Activated T-cell treated with anti-CD3 and anti-CD28 coated beads, Interleukin-2, amount 50 U/mL, for 4 hours (primary cell): ENCODE data around the gene TRERF1. TPM values are rescaled to one million over a fixed set of nuclear protein-coding genes. Genes with fewer than 3 reads are reported as not detected.

Experiments
- ATAC-seq, 2 donors: fragments of 200-7000 bp; cut with Tn5 transposase; one replicate each; pipeline ENCODE4 v1.10.0; 2021
- DNase-seq: peaks from one replicate; pipeline ENCODE4 v3.0.0-alpha.2; 2020
- H3K27me3 Mint-ChIP-seq: one replicate; pipeline ENCODE4 v1.8.0; 2021; ENCODE audit warnings: low read depth, mixed read lengths
- H3K36me3 Mint-ChIP-seq: one replicate; pipeline ENCODE4 v1.8.0; 2022; ENCODE audit warnings: mixed read lengths; ENCODE audit not compliant: insufficient read depth
- H3K4me1 Mint-ChIP-seq: one replicate; pipeline ENCODE4 v1.8.0; 2021; ENCODE audit warnings: low read depth, mixed read lengths
- H3K4me3 Mint-ChIP-seq: one replicate; pipeline ENCODE4 v1.8.0; 2021; ENCODE audit warnings: mild to moderate bottlenecking, moderate library complexity, mixed read lengths
- H3K9me3 Mint-ChIP-seq: one replicate; pipeline ENCODE4 v1.8.0; 2021; ENCODE audit warnings: mixed read lengths
- total RNA-seq, 3 donors: library from RNA; stranded (reverse); gene quantifications; one replicate each; pipeline ENCODE4 v1.2.1, GENCODE V29; 2021

TRERF1 gene
- total RNA-seq, 3 donors from 2014 or later = 8.9 to 9.4 (median 9.0) TPM

- ATAC-seq (no peak), DNase-seq (no peak)
- H3K4me1 Mint-ChIP-seq = peaks cover 80% of the 10 kb centered on the region
- H3K4me3 Mint-ChIP-seq = no peak overlapping the region
- no peaks in the 10 kb centered on the region for H3K27me3 Mint-ChIP-seq
- no peaks in the 10 kb centered on the region for H3K9me3 Mint-ChIP-seq
- peaks cover 3% of the 10 kb centered on the region for H3K36me3 Mint-ChIP-seq
These were observed 48.3 kb downstream of the TRERF1 start for GRCh38 chr6:42403421-42403820.

DNA sequence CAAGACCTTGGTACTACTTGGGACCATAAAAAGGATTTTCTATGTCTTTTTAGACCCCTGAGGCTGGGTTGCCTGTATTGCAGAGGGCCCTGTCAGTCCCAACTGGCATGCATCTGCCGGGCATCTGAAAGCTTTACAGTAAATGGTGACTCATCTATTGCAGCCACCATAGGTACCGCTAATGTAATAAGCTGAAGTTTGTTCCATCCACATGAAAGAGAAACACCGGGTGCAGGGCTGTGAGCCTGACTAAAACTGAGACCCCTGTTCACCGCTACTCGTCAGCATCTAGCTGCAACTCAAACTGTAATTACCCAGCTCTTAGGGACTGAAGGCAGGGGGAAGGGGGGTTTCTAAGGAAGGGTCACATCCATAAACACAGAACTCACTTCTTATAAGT, 49.5 kb downstream of the TRERF1 start:
- Mint-ChIP-seq H3K27me3 (no peaks in the 10 kb centered on the region), H3K36me3 (peaks cover 7% of the 10 kb centered on the region), H3K4me3 (peak overlapping the region; percentile 56), H3K9me3 (no peaks in the 10 kb centered on the region), H3K4me1 (peaks cover 81% of the 10 kb centered on the region)
- peak; percentile 47 for DNase-seq
- peak; percentile 89 to 90 for ATAC-seq

DNA sequence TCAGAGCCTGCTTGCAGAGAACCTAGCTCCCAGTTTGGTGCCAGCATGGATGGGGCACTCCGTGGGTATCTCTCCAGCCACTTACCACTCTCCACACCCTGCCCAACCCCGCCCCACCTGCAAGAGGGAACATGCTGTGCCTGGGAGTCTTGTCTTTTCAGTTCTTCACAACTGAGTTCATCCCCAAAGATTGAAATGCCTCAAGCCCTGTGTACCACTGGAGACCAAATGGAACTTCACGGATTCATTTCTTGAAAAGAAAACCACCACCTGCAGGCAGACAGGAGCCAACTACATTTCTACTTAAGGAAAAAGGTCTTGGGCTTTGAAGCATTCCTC, 50.1 kb downstream of the TRERF1 start:
- no peak for ATAC-seq
- Mint-ChIP-seq H3K9me3 (no peaks in the 10 kb centered on the region), H3K36me3 (peaks cover 7% of the 10 kb centered on the region), H3K4me1 (peaks cover 81% of the 10 kb centered on the region), H3K4me3 (no peak overlapping the region), H3K27me3 (no peaks in the 10 kb centered on the region)
- no peak for DNase-seq

GRCh38 chr6:42400886-42401612, 50.7 kb downstream of the TRERF1 start:
- Mint-ChIP-seq H3K36me3 (peaks cover 5% of the 10 kb centered on the region), H3K4me1 (peaks cover 79% of the 10 kb centered on the region), H3K27me3 (no peaks in the 10 kb centered on the region), H3K4me3 (no peak overlapping the region), H3K9me3 (no peaks in the 10 kb centered on the region)
- ATAC-seq (no peak), DNase-seq (no peak)

GRCh38 chr6:42400061-42400760, 51.5 kb downstream of the TRERF1 start:
- Mint-ChIP-seq H3K27me3 (no peaks in the 10 kb centered on the region), H3K4me1 (peaks cover 87% of the 10 kb centered on the region), H3K9me3 (no peaks in the 10 kb centered on the region), H3K36me3 (peaks cover 5% of the 10 kb centered on the region), H3K4me3 (no peak overlapping the region)
- ATAC-seq (no peak), DNase-seq (no peak)

DNA sequence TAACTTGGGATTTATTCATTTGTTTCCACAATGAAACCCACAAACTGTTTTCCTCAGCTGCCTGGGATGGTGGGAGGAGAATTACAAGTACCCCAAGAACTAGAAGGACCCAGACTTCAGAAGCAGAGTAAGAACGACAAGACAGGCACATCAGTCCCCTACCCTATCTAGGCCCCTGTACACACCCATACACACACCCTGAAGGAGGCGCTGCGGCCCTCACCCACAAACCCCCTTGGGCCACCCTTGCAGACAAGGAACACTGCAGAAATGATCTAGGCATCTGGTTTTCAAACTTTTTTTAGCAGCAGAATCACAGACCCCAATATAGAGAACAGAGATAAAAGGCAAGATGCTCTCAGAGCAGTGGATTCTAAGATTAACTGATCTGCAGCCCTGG, 55.0 kb downstream of the TRERF1 start:
- no peak for DNase-seq
- Mint-ChIP-seq H3K4me1 (peaks cover 85% of the 10 kb centered on the region), H3K4me3 (no peak overlapping the region), H3K36me3 (peaks cover 3% of the 10 kb centered on the region), H3K27me3 (no peaks in the 10 kb centered on the region), H3K9me3 (no peaks in the 10 kb centered on the region)
- ATAC-seq = no peak

- Mint-ChIP-seq H3K27me3 (no peaks in the 10 kb centered on the region), H3K4me3 (no peak overlapping the region), H3K9me3 (no peaks in the 10 kb centered on the region), H3K4me1 (peaks cover 87% of the 10 kb centered on the region), H3K36me3 (peaks cover 3% of the 10 kb centered on the region)
- DNase-seq (no peak), ATAC-seq (no peak)
These were observed 56.7 kb downstream of the TRERF1 start for GRCh38 chr6:42394881-42395620.

DNA sequence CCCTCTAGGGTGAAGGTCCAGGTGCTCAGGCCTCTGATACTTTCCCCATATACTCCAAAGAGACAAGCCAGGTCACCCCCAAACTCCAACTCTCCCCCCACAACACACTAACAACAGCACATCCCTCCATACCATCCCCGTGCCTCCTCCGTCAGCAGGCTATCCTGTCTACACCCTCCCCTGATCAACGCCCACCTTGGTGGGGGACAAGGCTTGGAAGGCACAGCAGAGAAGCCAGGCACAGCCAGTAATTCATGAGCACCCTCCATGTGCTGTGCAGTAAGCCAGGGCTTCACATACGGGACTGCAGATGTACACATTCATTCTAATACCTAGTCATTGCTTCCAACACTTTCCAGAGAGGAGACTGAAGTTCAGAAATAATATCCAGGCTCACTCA, 57.6 kb downstream of the TRERF1 start:
- ATAC-seq (no peak), DNase-seq (no peak)
- Mint-ChIP-seq H3K4me3 (peak overlapping the region; percentile 57), H3K27me3 (no peaks in the 10 kb centered on the region), H3K36me3 (peaks cover 3% of the 10 kb centered on the region), H3K4me1 (peaks cover 91% of the 10 kb centered on the region), H3K9me3 (no peaks in the 10 kb centered on the region)

DNA sequence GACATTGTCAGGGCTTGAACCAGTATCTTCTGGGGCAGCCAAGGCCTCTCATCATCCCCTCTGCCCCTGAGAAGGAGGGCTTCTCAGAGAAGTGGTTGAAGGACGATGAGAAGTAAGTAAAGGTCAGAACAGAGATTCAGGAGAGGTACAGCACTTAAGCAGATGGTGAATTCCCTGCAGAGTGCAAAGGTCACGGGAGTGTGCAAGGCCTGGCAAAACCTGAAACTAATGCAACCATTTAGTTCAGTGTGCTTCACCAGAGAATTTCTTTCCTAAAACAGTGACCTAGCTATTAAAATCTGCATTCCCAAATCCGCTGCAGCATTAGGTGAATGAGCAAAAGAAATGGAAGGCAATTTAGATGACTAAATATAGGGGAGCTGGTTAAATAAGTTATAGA, 58.4 kb downstream of the TRERF1 start:
- Mint-ChIP-seq H3K27me3 (no peaks in the 10 kb centered on the region), H3K4me3 (no peak overlapping the region), H3K4me1 (peaks cover 92% of the 10 kb centered on the region), H3K9me3 (no peaks in the 10 kb centered on the region), H3K36me3 (peaks cover 3% of the 10 kb centered on the region)
- ATAC-seq (no peak), DNase-seq (no peak)

GRCh38 chr6:42392833-42393232, 58.9 kb downstream of the TRERF1 start:
- H3K27me3 Mint-ChIP-seq = no peaks in the 10 kb centered on the region
- no peak overlapping the region for H3K4me3 Mint-ChIP-seq
- ATAC-seq = no peak

DNA sequence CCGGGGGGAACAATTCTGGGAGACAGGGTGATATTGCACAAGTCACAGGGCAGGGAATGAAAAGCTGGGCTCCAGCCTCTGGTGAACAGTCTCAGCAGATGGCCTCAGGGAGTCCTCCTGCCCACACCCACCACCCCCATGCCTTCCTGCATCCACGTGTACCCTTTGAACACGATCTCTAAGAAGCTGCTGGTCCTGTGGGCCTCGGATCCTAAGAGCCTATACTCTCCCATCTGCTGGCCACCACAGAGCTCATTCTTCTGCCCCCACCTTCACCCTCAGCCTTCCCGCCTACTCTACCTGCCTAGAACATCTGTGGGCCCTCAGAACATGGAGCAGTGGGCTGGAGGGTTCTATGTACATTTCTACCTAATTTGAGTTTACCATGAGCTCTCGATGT, 60.3 kb downstream of the TRERF1 start:
- H3K27me3 Mint-ChIP-seq = no peaks in the 10 kb centered on the region
- H3K4me3 Mint-ChIP-seq = peak overlapping the region; percentile 38
- ATAC-seq = no peak
- H3K9me3 Mint-ChIP-seq = no peaks in the 10 kb centered on the region
- peaks cover 95% of the 10 kb centered on the region for H3K4me1 Mint-ChIP-seq
- DNase-seq = no peak
- H3K36me3 Mint-ChIP-seq = no peaks in the 10 kb centered on the region

More at GRCh38 chr6:42392833-42393232, 58.9 kb downstream of the TRERF1 start:
- no peak for DNase-seq
- H3K36me3 Mint-ChIP-seq = peaks cover 3% of the 10 kb centered on the region
- peaks cover 94% of the 10 kb centered on the region for H3K4me1 Mint-ChIP-seq
- no peaks in the 10 kb centered on the region for H3K9me3 Mint-ChIP-seq

DNA sequence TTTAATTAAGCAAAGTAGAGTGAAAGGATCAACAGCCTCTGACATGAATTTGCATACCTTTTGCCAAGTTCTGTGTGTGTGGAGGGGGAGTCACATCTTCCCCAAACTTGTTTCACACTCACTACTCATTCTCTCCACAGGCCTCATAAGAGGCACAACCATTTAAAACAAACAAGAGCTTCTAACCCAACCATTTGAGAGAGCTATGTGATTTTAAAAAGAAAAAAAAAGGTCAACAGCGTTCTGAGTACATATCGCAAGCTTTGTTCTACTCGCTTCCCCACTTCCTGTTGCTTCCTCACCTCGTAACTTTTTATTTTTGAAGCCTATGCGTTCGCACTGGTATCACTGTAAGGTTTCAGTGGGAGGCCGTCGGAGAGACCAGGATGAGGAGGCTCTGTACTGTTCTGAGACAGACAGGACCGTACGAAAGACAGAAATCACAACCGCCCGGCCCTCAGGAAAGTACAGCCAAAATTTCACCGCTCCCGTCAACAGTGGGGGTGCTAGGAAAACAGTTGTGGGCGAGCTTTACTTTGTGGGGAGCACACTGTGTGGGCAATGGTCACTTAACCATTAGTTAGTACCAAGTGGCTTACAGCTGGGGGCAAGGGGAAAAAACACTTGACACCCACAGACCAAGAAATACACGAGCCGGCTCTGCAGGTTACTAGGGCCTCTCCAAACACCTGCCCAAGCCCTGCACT, 61.3 kb downstream of the TRERF1 start:
- Mint-ChIP-seq H3K4me1 (peaks cover 97% of the 10 kb centered on the region), H3K36me3 (no peaks in the 10 kb centered on the region), H3K9me3 (no peaks in the 10 kb centered on the region), H3K4me3 (peak overlapping the region; percentile 79), H3K27me3 (no peaks in the 10 kb centered on the region)
- ATAC-seq (peak; percentile 85 to 89), DNase-seq (peak; percentile 38)

DNA sequence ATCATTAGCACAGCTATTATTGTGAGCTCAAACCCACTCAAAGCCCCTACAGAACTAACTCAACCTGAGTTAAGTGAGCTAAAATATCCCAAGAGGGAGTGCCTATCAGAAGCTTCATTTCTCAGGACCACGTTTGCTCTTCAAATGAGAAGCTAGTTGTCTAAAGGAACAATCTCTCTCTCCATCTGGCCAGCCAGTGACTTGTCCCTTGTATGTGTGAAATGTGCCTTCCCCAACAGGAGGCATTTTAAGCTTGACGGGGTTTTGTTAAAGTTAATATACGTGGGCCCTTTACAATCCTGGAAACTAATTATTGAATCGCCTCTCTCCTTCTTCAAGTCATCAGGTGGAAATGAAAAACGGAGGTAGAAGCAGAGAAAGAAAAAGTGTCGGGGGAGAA, 62.0 kb downstream of the TRERF1 start:
- no peaks in the 10 kb centered on the region for H3K27me3 Mint-ChIP-seq
- H3K4me1 Mint-ChIP-seq = peaks cover 93% of the 10 kb centered on the region
- no peaks in the 10 kb centered on the region for H3K9me3 Mint-ChIP-seq
- ATAC-seq (peak; percentile 0), DNase-seq (no peak)
- no peaks in the 10 kb centered on the region for H3K36me3 Mint-ChIP-seq
- peak overlapping the region; percentile 79 for H3K4me3 Mint-ChIP-seq

DNA sequence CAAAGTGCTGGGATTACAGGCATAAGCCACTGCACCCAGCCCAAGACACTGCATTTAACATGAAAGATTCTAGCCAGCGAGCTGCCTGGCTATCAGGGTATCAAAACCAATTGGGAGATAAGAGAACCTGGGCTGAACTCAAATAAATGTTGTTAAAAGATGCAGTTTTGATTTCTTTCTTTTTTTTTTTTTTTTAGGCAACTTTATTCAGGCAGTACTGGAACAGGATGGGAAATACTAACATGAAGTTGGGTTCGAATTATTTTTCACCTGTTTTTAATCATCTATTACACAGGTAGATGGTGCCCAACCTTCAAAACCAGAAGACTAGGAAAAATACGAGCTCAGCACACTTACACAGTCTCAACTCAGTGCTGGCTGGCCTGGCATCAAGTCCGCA, 63.7 kb downstream of the TRERF1 start:
- peaks cover 3% of the 10 kb centered on the region for H3K36me3 Mint-ChIP-seq
- peak overlapping the region; percentile 33 for H3K4me3 Mint-ChIP-seq
- H3K9me3 Mint-ChIP-seq = no peaks in the 10 kb centered on the region
- no peak for ATAC-seq
- no peak for DNase-seq
- H3K27me3 Mint-ChIP-seq = no peaks in the 10 kb centered on the region
- peaks cover 94% of the 10 kb centered on the region for H3K4me1 Mint-ChIP-seq
